K562 (cell line): ENCODE data around the gene MED15.

Experiments
- ARID4B ChIP-seq: sonication (generic); formaldehyde crosslinking; IDR thresholded peaks from 2 replicates; pipeline ENCODE4 v1.8.0; 2022; ENCODE audit warnings: mild to moderate bottlenecking, missing genetic modification reagents
- BRCA1 ChIP-seq, 2 experiments: fragments of 450-650 bp in 1 of 2; sonication (generic) in 1 of 2; formaldehyde crosslinking in 1 of 2; IDR thresholded peaks; 2 replicates each; pipeline versions ENCODE4 v1.5.0 to v1.6.1; 2017 to 2020; ENCODE audit warnings: mild to moderate bottlenecking in 1 of 2, missing genetic modification reagents in 1 of 2
- DMBX1 ChIP-seq: fragments of 250-450 bp; sonication (Bioruptor Pico); IDR thresholded peaks from 2 replicates; pipeline ENCODE4 v1.8.0; 2022; ENCODE audit warnings: inconsistent platforms, mild to moderate bottlenecking, moderate library complexity, borderline replicate concordance
- EP300 ChIP-seq: IDR thresholded peaks from 2 replicates; pipeline ENCODE4 v1.6.1; 2012; ENCODE audit warnings: low read length, improper control_type of control experiment
- EZH2 ChIP-seq: IDR thresholded peaks from 2 replicates; pipeline ENCODE4 v1.6.1; 2012; ENCODE audit warnings: low read depth, mild to moderate bottlenecking, inconsistent platforms, low read length, borderline replicate concordance
- KLF10 ChIP-seq: fragments of 250-450 bp; sonication (Bioruptor Pico); IDR thresholded peaks from 2 replicates; pipeline ENCODE4 v1.6.1; 2021; ENCODE audit warnings: matching md5 sums
- NFE2 ChIP-seq: IDR thresholded peaks from 2 replicates; pipeline ENCODE4 v1.6.1; 2014; ENCODE audit warnings: antibody characterized with exemption, low read depth
- ZNF12 ChIP-seq: sonication (generic); formaldehyde crosslinking; IDR thresholded peaks from 2 replicates; pipeline ENCODE4 v1.4.0; 2020; ENCODE audit warnings: mild to moderate bottlenecking, missing genetic modification reagents
- ZNF766 ChIP-seq: fragments of 200-800 bp; sonication (Bioruptor generic); conservative IDR thresholded peaks from 2 replicates; pipeline ENCODE4 v1.6.1; 2016; ENCODE audit warnings: missing genetic modification characterization, missing compliant biosample characterization
- TF ChIP-seq, protein P1 (sequence below), 3 experiments: IDR thresholded peaks in 2 of 3; conservative IDR thresholded peaks in 1 of 3; 2 replicates each; pipeline ENCODE4 v1.5.1; 2011 to 2012; ENCODE audit warnings: low read length in 3 of 3, mild to moderate bottlenecking in 3 of 3, control low read depth in 2 of 3, improper control_type of control experiment in 1 of 3, inconsistent platforms in 1 of 3, low read depth in 1 of 3, mixed read lengths in 1 of 3, moderate library complexity in 1 of 3; ENCODE audit not compliant: insufficient read depth in 2 of 3
- TF ChIP-seq, protein P2 (sequence below): sonication (generic); formaldehyde crosslinking; IDR thresholded peaks from 2 replicates; pipeline ENCODE4 v1.8.0; 2022; ENCODE audit warnings: mild to moderate bottlenecking, low read depth, missing genetic modification reagents

DNA sequence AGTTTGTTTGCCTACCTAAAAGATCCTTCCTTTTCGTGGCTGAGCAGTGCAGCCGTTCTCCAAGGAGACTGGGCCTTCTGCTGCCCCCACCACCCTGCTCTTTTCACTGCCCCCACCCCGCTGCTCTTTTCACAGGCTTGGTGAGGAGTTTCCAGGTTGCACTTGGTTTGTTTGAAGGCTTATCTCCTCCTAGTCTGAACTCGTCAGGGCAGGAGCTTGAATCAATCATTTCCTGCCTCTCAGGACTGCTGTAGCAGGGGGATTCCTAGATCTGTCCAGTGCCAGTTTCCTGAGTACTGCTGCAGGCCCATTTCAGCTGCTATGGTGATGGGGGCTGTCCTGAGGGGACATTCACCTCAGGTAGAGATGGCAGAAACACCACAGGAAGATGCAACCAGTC lies 10.0 kb downstream of the MED15 start:
- TF ChIP-seq NFE2: no peak
- TF ChIP-seq ZNF766 (CRISPR knock-in tag): no peak
- TF ChIP-seq, protein P1, sequence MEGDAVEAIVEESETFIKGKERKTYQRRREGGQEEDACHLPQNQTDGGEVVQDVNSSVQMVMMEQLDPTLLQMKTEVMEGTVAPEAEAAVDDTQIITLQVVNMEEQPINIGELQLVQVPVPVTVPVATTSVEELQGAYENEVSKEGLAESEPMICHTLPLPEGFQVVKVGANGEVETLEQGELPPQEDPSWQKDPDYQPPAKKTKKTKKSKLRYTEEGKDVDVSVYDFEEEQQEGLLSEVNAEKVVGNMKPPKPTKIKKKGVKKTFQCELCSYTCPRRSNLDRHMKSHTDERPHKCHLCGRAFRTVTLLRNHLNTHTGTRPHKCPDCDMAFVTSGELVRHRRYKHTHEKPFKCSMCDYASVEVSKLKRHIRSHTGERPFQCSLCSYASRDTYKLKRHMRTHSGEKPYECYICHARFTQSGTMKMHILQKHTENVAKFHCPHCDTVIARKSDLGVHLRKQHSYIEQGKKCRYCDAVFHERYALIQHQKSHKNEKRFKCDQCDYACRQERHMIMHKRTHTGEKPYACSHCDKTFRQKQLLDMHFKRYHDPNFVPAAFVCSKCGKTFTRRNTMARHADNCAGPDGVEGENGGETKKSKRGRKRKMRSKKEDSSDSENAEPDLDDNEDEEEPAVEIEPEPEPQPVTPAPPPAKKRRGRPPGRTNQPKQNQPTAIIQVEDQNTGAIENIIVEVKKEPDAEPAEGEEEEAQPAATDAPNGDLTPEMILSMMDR (IDR thresholded peaks at IDR 0.05 in 2 of 3, conservative IDR thresholded peaks at IDR 0.05 in 1 of 3; ENCODE audit: insufficient read depth in 2 of 3, low read depth in 1 of 3, low read length in 3 of 3): no peak
- TF ChIP-seq, protein P2, sequence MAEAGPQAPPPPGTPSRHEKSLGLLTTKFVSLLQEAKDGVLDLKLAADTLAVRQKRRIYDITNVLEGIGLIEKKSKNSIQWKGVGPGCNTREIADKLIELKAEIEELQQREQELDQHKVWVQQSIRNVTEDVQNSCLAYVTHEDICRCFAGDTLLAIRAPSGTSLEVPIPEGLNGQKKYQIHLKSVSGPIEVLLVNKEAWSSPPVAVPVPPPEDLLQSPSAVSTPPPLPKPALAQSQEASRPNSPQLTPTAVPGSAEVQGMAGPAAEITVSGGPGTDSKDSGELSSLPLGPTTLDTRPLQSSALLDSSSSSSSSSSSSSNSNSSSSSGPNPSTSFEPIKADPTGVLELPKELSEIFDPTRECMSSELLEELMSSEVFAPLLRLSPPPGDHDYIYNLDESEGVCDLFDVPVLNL (CRISPR knock-in tag): no peak
- no peak for TF ChIP-seq ZNF12 (CRISPR knock-in tag)
- TF ChIP-seq BRCA1 (IDR thresholded peaks at IDR 0.05): no peak
- no peak for TF ChIP-seq BRCA1 (CRISPR knock-in tag; IDR thresholded peaks at IDR 0.05)
- TF ChIP-seq EZH2: no peak
- TF ChIP-seq ARID4B (CRISPR knock-in tag): no peak
- TF ChIP-seq DMBX1 (CRISPR knock-in tag): no peak
- TF ChIP-seq KLF10 (CRISPR knock-in tag): no peak
- TF ChIP-seq EP300: no peak
